Hematopoietic multipotent progenitor cell treated with erythropoietin and hydrocortisone succinate and interleukin-3 and kit ligand, for 15 days (in vitro differentiated cells): ENCODE measurements around the gene FAM168B.

ENCODE experiments used
- DNase-seq: peaks from one replicate; pipeline ENCODE4 v3.0.0-alpha.2; 2015; ENCODE audit warnings: low spot score

FAM168B gene

DNA sequence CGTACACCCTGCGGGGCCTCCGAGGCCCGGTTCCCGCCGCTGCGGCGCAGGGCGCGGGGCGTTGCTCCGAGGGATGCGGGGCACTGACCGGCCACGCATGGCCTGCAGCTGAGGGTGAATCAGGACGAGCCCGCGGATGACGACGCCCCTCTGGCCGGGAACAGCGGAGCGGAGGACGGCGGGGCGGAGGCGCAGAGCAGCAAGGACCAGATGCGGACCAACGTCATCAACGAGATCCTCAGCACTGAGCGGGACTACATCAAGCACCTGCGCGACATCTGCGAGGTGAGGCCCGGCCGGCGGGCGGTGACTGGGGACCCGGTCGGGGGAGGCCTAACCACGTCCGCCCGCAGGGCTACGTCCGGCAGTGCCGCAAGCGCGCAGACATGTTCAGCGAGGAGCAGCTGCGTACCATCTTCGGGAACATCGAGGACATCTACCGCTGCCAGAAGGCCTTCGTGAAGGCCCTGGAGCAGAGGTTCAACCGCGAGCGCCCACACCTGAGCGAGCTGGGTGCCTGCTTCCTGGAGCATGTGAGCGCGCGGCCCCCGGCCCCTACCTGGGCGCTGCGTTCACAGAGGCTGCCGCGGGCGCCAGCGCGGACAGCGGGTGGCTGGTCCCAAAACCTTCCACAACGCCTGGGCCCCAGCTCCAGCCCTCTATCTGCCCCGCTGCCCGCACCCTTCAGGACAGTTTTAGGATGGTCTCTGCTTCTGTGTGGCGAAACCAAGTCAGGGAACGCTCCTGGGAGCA, 53.2 kb downstream of the FAM168B start:
- no peak for DNase-seq

DNA sequence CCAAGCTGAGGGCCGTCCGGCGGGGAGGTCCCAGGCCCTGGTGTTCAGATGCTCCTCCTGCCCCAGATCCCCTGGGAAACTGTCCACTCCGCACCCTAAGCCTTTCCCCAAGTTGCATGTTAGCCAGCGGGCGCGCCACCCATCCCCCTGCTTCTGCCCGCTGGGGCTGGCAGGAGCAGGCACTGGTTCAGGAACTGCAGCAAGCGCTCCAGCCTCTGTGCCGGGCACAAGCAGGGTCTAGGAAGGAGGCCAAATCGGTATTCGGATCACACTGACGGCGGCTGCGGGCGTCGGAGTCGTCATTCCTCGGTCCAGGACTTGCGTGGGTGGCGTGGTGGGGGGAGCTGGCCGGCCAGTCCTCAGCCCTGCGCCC, 53.7 kb downstream of the FAM168B start:
- no peak for DNase-seq

DNA sequence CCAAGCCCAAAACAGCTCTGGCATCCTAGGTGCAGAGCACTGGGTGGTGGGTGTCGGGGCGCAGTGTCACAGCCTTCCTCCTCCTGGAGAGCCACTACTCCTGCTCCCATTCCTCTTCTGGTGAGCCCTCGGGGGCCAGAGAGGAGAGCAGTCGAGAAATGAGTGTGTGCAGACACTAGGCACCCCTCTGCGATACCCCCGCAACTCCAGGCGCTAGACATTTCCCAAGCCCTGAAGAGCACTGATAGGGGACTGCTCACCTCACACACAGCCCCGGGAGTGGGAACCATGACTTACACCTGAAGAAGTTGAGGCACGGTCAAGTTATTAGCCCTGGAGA, 54.2 kb downstream of the FAM168B start:
- no peak for DNase-seq

GRCh38 chr2:131038258-131039100, 54.8 kb downstream of the FAM168B start:
- DNase-seq: no peak

DNA sequence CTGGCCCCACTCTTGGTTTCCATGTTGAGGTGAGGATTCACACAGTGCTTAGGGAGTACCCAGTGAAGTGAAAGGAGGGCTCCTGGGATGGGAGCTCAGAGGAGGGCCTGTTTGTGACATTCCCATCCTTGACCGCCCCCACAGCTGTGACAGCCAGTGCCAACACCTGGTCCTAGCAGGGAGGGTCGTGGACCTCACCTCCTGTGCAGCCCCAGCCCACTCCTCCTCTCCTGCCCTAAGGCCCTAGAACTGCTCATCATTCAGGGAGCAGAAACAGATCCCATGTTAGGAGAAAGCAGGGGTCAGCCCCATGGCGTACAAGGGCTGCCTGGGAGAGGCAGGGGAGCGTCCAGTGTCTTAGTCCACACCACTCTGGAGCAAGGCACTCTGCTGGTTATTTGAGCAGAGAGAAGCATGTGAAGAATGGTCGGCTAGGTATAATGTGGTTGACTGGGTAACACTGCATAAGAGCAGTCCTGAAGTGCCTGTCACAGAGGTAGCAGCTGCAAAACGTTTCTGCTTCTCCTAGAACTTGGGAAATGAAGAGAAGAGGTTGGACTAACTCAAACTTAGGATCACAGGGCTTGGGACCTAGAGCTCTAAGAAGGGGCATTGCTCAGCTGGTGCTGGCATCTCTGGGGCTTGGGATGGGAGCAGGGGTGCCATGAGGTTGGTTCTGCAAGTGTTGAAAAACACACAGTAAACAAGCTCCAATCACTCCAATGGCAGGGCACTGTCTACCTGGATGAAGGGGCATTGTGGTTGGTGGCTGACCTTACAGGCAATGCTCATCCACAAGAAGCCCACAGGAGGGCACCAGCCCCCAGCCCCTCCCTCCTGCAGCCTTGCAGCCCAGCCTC, 55.6 kb downstream of the FAM168B start:
- DNase-seq: no peak

- no peak for DNase-seq
Measured at GRCh38 chr2:131036696-131037397, 56.4 kb downstream of the FAM168B start.

- no peak for DNase-seq
Measured at GRCh38 chr2:131036269-131036668, 57.0 kb downstream of the FAM168B start.

GRCh38 chr2:131035826-131036231, 57.4 kb downstream of the FAM168B start:
- no peak for DNase-seq

- DNase-seq: no peak
Measured at GRCh38 chr2:131035112-131035825, 58.0 kb downstream of the FAM168B start.

GRCh38 chr2:131034122-131035051, 58.9 kb downstream of the FAM168B start:
- no peak for DNase-seq

DNA sequence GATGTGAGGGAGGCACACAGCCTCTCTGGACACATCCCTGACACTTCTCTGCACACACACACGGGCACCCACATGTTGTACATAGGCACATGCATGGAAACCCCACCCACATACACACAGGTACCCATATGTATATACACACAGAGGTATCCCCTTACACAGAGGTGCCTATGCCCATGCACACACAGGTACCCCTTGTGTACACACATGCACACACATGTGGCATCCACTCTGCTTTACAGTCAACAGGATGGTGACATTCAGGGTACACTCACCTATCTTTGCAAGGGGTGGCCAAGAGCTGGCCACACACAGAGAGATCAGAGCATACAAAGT, 59.5 kb downstream of the FAM168B start:
- no peak for DNase-seq

DNA sequence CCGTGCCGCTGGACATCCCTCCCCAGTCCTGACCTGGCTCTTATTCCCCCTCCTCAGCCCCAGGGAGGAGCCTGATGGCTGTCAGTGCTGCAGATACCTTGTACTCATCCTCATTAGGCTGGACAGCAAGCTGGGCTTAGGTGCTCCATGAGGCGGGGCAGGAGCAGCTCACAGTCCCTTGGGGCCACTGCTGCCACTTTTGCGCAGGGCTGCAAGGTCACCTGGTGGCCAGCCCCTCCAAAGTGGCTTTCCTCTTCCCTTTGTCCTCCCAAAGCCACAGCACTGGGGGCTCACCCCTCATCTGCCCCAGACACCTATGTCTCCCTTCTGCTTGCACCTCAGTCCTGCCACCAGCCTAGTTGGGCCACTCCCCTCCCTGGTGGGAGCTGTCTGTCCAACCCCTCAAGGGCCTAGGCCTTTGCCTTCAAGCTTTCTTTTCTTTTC, 60.8 kb downstream of the FAM168B start:
- DNase-seq: no peak

DNA sequence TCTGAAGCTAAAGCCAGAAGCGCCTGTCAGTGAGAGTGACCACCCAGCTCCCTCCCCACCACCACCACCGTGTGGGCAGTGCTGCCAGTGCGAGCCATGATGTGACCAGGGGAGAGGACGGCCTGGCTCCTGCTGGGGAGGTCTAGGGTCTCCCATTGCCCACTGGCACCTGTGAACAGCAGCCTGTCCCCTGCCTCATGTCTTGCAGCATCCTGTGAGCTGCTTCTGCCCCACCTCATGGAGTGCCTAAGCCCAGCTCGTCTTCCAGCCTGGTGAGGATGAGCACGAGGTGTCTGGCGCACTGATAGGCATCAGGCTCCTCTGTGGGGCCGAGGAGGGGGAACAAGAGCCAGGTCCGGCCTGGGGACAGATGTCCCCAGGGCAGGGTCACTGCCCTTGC, 61.4 kb downstream of the FAM168B start:
- DNase-seq: no peak

DNA sequence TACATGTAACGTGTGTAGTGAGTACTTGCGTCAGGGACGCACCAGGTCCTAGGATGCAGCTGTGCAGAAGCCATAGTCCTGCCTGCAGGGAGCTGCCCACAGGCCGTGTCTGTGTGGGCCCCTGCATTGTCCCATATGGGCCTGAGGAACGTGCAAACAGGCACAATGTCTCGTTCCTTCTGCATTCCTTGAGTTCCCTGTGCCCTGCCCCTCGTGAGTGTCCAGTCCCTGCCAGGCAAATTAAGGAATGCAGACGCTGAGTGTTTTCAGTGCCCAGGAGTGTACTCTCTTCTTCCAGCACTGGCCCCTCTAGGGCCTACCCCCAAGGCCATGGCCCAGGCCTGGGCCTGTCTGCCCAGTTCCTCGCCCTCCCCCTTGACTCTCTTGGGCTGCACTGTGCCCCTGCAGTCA, 61.8 kb downstream of the FAM168B start:
- DNase-seq: no peak

- no peak for DNase-seq
Measured at GRCh38 chr2:131030478-131030971, 62.7 kb downstream of the FAM168B start.

DNA sequence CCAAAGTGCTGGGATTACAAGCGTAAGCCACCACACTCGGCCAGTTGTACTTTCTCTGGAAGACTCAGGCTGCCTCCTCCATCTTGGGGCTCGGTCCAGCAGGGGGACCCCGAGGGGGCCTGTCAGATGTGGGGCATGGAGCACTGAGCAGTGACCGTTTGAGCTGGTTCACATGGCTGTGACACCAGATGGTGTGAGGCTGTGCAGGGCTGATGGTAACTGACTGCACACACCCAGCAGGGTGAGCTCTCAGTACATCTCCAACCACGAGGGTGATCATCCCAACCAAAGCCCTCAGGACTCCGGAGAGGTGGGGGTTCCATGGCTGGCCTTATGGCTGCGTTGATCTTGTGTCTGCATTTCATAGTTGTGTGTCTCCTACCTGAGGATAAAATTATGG, 63.4 kb downstream of the FAM168B start:
- no peak for DNase-seq

- DNase-seq: no peak
Measured at GRCh38 chr2:131027566-131028528, 65.4 kb downstream of the FAM168B start.

DNA sequence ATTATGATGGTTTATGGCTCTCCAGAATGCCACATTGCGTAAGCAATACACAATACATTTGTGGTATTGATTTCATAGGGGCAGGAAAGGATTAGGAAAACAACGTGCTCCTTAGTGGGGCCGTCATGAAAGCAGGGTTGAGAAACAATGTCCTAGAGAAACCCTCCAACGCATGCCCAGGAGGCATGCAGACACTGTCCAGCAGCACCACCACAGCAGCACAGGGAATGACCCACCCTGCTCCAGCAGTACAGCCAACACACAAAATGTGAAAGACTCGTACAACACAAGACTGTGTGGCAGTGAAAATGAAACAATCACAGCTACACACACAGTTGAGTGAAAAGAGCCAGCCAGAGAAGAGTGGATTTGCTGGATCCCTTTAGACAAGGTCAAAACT, 66.3 kb downstream of the FAM168B start:
- no peak for DNase-seq

GRCh38 chr2:131023758-131024157, 69.5 kb downstream of the FAM168B start:
- DNase-seq: no peak
